HG03469 (cell line): ENCODE results near the gene SRP72.
A peak's percentile ranks its signal among the peaks of the same experiment; 100 is the strongest.

Experiments
- ATAC-seq: cut with Tn5 transposase; IDR thresholded peaks from one replicate; pipeline ENCODE4 v1.9.1; 2021; ENCODE audit warnings: mild to moderate bottlenecking, moderate library complexity, moderate number of reproducible peaks; ENCODE audit not compliant: unreplicated experiment

SRP72 gene

DNA sequence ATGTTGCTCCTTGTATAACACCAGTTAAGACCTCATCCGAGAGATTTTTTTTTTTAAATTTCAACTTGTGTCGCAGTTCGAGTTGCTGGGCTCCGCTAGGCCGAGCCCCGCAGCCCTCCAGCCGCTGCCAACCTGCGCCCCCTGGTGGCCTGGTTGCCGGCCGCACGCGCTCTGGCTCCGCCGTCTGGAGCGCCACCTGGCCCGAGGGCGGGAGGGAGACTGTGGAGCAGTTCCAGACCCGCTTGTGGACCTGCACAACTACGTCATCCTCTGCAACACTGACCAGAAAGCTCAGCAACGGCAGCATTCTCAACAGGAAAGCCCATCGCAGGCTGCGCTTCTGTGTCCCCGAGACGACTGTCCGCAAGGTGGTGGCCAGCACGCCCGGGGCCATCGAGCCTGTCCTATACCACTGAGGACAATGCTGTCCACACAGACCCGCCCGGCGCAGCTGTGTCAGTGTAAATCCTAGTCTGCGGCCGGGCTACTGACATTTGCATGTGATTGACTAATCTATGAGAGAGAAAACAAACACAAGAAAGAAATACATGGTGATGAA lies 77.2 kb downstream of the SRP72 start:
- ATAC-seq, result peak; percentile 91

DNA sequence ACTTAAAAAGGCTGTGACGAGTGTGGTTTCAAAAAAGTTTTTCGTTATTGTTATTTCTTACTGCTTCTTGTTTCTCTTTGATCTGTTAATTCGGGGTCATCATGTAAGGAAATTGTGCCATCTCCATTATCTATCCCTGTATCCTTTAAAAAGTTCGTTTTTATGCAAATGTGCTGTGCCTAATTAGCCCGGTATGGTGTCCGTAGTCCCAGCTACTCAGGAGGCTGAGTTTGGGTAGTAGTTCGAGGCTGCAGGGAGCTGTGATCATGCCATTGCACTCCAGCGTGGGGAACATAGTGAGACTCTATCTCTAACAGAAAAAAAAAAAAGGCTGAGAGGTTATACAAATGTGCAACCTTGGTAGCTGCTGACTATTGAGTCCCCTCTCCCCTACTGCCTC lies 83.2 kb downstream of the SRP72 start:
- no peak for ATAC-seq

DNA sequence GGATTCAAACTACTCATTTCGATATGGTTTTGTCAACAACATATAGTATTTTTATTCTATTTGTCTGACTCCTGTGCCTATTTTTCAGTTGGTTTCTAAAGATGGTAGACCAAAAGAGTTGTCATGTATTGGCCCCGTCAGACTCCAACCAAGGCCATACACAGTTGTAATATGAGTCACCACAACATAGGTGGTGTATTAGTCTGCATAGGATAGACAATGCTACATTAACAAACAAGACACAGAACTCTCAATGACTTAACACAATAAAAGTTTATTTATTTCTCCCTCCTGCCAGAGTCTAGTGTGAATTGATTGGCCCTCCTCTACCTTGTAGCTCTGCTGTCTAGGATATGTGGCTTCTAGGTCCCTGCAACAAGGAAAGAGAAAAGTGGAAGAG lies 84.1 kb downstream of the SRP72 start:
- ATAC-seq, result no peak

DNA sequence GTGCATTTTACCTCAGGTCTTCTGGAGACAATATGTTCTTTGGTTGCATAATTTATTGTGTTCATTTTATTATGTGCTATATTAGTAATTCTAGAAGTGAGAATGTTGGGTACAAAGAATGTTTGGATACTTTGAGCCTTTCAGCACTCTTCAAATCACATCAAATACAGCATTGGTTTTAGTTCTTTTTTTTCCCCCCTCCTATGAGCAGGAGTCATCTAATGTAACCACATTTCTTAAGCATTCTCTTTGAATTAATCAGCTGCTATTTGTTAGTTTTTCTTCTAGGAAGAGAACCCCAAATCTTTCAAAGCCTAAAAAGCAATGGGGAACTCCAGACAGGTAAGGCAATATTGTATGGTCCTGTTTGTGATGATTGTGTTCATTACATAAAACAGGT lies 84.9 kb downstream of the SRP72 start:
- ATAC-seq, result no peak
